NAMALWA (cell line): ENCODE measurements around the gene UBXN1.
"Not testable (repeated sequence)": the region's sequence is repeated elsewhere in the genome, so short reads cannot be mapped to it uniquely, and the experiment has no call there.

Source experiments
- DNase-seq: peaks from one replicate; pipeline ENCODE4 v3.0.0-alpha.2; 2015; ENCODE audit warnings: low spot score

The UBXN1 gene

GRCh38 chr11:62708392-62708791 is 29.5 kb upstream of the UBXN1 start:
- DNase-seq, result no peak

- no peak for DNase-seq
These were observed 28.5 kb upstream of the UBXN1 start, which contains the start of the genes BSCL2 and GNG3 for GRCh38 chr11:62707277-62707861. TSS of gene BSCL2 (minus strand) at chr11:62707424. CDS start at chr11:62707195, 229 bp downstream. TSS of gene GNG3 (plus strand) at chr11:62707676. CDS start at chr11:62708296, 620 bp downstream.

GRCh38 chr11:62706850-62707247 is 28.0 kb upstream of the UBXN1 start:
- no peak for DNase-seq

- peak; percentile 95 for DNase-seq
These were observed 27.3 kb upstream of the UBXN1 start for GRCh38 chr11:62705880-62706849.

- no peak for DNase-seq
These were observed 26.5 kb upstream of the UBXN1 start for GRCh38 chr11:62705413-62705812.

- DNase-seq, result not testable (repeated sequence)
These were observed 25.0 kb upstream of the UBXN1 start for GRCh38 chr11:62703921-62704320.

GRCh38 chr11:62702246-62702645 is 23.4 kb upstream of the UBXN1 start:
- DNase-seq, result no peak

GRCh38 chr11:62694455-62695167 is 15.7 kb upstream of the UBXN1 start:
- DNase-seq, result peak; percentile 81

- not testable (repeated sequence) for DNase-seq
These were observed 14.8 kb upstream of the UBXN1 start for GRCh38 chr11:62693624-62694023.

- no peak for DNase-seq
These were observed 10.7 kb upstream of the UBXN1 start, which contains the start of gene LRRN4CL for GRCh38 chr11:62689421-62690183. TSS of gene LRRN4CL (minus strand) at chr11:62689530. CDS start at chr11:62688508, 1,022 bp downstream.

GRCh38 chr11:62688491-62688890 is 9.6 kb upstream of the UBXN1 start:
- DNase-seq, result no peak

- no peak for DNase-seq
These were observed 8.9 kb upstream of the UBXN1 start for GRCh38 chr11:62687508-62688396.

- no peak for DNase-seq
These were observed 3.6 kb upstream of the UBXN1 start for GRCh38 chr11:62682518-62682917.

- DNase-seq, result peak; percentile 88
These were observed 2.0 kb upstream of the UBXN1 start for GRCh38 chr11:62680825-62681240.

GRCh38 chr11:62678433-62678769 is 472 bp downstream of the UBXN1 start:
- DNase-seq, result no peak

- no peak for DNase-seq
These were observed 1.2 kb downstream of the UBXN1 start for GRCh38 chr11:62677714-62678113.

- no peak for DNase-seq
These were observed 1.7 kb downstream of the UBXN1 start for GRCh38 chr11:62677156-62677555.

GRCh38 chr11:62676698-62677097 is 2.2 kb downstream of the UBXN1 start:
- no peak for DNase-seq

GRCh38 chr11:62675415-62675814 is 3.5 kb downstream of the UBXN1 start:
- not testable (repeated sequence) for DNase-seq

- no peak for DNase-seq
These were observed 5.7 kb downstream of the UBXN1 start for GRCh38 chr11:62673196-62673525.
